A673 (cell line): ENCODE results near the gene ACOXL.

Experiments
- EZH2 ChIP-seq: fragments of 200-600 bp; sonication (generic); IDR thresholded peaks from 2 replicates; pipeline ENCODE4 v1.6.1; 2017; ENCODE audit warnings: borderline replicate concordance, low read depth, mild to moderate bottlenecking, mixed read lengths, antibody characterized with exemption, low read length; ENCODE audit not compliant: poor library complexity, severe bottlenecking
- TF ChIP-seq, protein P1 (sequence below): fragments of 300-800, 200-600 bp; sonication (generic); conservative IDR thresholded peaks from 2 replicates; pipeline ENCODE4 v1.5.1; 2017; ENCODE audit warnings: low read depth, mild to moderate bottlenecking, antibody characterized with exemption, low read length, moderate library complexity, mixed read lengths

- TF ChIP-seq, protein P1, sequence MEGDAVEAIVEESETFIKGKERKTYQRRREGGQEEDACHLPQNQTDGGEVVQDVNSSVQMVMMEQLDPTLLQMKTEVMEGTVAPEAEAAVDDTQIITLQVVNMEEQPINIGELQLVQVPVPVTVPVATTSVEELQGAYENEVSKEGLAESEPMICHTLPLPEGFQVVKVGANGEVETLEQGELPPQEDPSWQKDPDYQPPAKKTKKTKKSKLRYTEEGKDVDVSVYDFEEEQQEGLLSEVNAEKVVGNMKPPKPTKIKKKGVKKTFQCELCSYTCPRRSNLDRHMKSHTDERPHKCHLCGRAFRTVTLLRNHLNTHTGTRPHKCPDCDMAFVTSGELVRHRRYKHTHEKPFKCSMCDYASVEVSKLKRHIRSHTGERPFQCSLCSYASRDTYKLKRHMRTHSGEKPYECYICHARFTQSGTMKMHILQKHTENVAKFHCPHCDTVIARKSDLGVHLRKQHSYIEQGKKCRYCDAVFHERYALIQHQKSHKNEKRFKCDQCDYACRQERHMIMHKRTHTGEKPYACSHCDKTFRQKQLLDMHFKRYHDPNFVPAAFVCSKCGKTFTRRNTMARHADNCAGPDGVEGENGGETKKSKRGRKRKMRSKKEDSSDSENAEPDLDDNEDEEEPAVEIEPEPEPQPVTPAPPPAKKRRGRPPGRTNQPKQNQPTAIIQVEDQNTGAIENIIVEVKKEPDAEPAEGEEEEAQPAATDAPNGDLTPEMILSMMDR: no peak
- TF ChIP-seq EZH2: no peak
Measured at GRCh38 chr2:110690083-110690965, 42.0 kb upstream of the ACOXL start.
